MG63 (cell line): ENCODE results near the gene AKAP6. TPM values are rescaled to one million over a fixed set of nuclear protein-coding genes. Genes with fewer than 3 reads are reported as not detected.
"Not testable (repeated sequence)": the region's sequence is repeated elsewhere in the genome, so short reads cannot be mapped to it uniquely, and the experiment has no call there.

Experiments used
- DNase-seq: peaks from one replicate; pipeline ENCODE4 v3.0.0-alpha.2; 2020
- H3K27me3 ChIP-seq: fragments of 250-450 bp; sonication (Bioruptor Pico); 2 replicates; pipeline ENCODE4 v1.5.1; 2020; ENCODE audit warnings: mild to moderate bottlenecking, moderate library complexity
- H3K36me3 ChIP-seq: fragments of 250-450 bp; sonication (Bioruptor Pico); 2 replicates; pipeline ENCODE4 v1.5.1; 2020; ENCODE audit warnings: mild to moderate bottlenecking, moderate library complexity
- H3K4me3 ChIP-seq: fragments of 250-450 bp; sonication (Bioruptor Pico); 2 replicates; pipeline ENCODE4 v1.5.1; 2020; ENCODE audit warnings: mild to moderate bottlenecking, moderate library complexity
- H3K9me3 ChIP-seq: fragments of 250-450 bp; sonication (Bioruptor Pico); 2 replicates; pipeline ENCODE4 v1.5.1; 2020; ENCODE audit warnings: mild to moderate bottlenecking, moderate library complexity
- total RNA-seq: library from RNA; depleted of rRNA; stranded (reverse); fragments of >200 nt; shearing (Covaris generic); gene quantifications from 2 replicates; pipeline ENCODE4 v1.2.3, GENCODE V29; 2014; ENCODE audit warnings: low replicate concordance

The AKAP6 gene
- total RNA-seq, 1 experiment from 2014 or later, result 1.7 TPM

GRCh38 chr14:32754209-32754608 is 425.1 kb downstream of the AKAP6 start:
- DNase-seq, result no peak
- no peak overlapping the region for H3K4me3 ChIP-seq
- no peaks in the 10 kb centered on the region for H3K9me3 ChIP-seq
- no peaks in the 10 kb centered on the region for H3K27me3 ChIP-seq
- no peaks in the 10 kb centered on the region for H3K36me3 ChIP-seq

GRCh38 chr14:32756173-32756572 is 427.1 kb downstream of the AKAP6 start:
- Histone ChIP-seq H3K36me3 (no peaks in the 10 kb centered on the region), H3K27me3 (no peaks in the 10 kb centered on the region), H3K9me3 (no peaks in the 10 kb centered on the region), H3K4me3 (no peak overlapping the region)
- no peak for DNase-seq

DNA sequence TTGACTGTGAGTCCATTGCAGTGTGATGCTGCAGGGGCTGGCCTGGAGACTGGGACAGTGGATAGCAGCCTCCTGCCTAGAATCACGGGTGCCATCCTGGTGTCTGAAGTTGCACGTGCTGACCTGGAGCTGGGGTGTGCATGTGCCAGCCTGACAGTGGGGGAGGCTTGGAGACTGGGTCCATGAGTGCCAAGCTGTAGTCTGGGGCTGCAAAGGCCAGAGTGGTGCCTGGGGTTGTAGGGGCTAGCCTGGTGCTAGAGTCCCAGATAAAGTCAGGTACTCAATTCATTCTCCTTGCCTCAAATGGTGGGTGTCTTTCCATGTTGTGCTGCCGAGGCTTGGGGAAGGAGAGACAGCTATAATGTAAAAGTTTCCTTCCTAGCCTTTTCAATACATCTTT is 427.7 kb downstream of the AKAP6 start:
- H3K27me3 ChIP-seq, result no peaks in the 10 kb centered on the region
- DNase-seq, result no peak
- H3K4me3 ChIP-seq, result no peak overlapping the region
- H3K36me3 ChIP-seq, result no peaks in the 10 kb centered on the region
- no peaks in the 10 kb centered on the region for H3K9me3 ChIP-seq

DNA sequence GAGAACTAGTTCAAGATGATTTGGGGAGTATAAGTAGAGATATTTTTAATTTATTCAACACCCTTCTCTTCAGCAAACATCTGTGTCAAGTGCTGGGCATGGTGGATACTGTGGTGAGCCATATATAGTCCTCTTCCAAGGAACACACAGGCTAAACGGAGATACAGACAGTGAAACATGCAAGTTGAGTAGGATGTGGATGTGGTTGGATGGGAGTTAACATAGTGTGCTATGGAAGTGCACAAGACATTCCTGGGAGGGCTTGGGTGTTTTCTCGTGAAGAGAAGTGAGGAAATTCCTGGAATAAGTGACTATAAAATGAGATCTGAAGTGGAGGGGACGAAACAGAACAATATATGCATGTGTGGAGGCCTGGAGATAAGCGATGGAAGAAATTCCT is 428.5 kb downstream of the AKAP6 start:
- H3K9me3 ChIP-seq, result no peaks in the 10 kb centered on the region
- H3K27me3 ChIP-seq, result no peaks in the 10 kb centered on the region
- H3K4me3 ChIP-seq, result no peak overlapping the region
- no peaks in the 10 kb centered on the region for H3K36me3 ChIP-seq
- DNase-seq, result no peak

- no peak overlapping the region for H3K4me3 ChIP-seq
- no peaks in the 10 kb centered on the region for H3K27me3 ChIP-seq
- no peaks in the 10 kb centered on the region for H3K36me3 ChIP-seq
- no peaks in the 10 kb centered on the region for H3K9me3 ChIP-seq
- no peak for DNase-seq
Measured at GRCh38 chr14:32761381-32761968, 432.4 kb downstream of the AKAP6 start.

DNA sequence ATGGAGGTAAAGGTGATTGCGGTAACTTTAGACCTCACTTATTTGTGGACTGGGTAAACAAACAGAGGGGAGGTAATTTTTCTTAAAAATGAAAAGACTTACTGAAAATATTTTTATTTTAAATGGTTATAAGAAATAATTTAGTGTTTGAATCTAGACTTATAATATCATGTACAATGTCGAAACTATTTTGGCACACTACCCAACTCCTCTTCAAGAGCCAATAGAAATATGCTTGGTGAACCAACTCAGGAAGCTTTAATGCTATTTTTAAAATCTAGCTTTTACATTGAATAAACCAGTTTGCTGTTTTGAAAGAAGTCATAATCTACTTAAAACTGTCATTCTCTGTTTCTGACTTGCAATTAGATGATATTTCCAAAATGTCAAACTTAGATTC is 433.8 kb downstream of the AKAP6 start:
- Histone ChIP-seq H3K36me3 (no peaks in the 10 kb centered on the region), H3K27me3 (no peaks in the 10 kb centered on the region), H3K9me3 (no peaks in the 10 kb centered on the region), H3K4me3 (no peak overlapping the region)
- no peak for DNase-seq

- Histone ChIP-seq H3K9me3 (no peaks in the 10 kb centered on the region), H3K36me3 (no peaks in the 10 kb centered on the region), H3K27me3 (no peaks in the 10 kb centered on the region), H3K4me3 (no peak overlapping the region)
- no peak for DNase-seq
Measured at GRCh38 chr14:32763673-32764072, 434.6 kb downstream of the AKAP6 start.

DNA sequence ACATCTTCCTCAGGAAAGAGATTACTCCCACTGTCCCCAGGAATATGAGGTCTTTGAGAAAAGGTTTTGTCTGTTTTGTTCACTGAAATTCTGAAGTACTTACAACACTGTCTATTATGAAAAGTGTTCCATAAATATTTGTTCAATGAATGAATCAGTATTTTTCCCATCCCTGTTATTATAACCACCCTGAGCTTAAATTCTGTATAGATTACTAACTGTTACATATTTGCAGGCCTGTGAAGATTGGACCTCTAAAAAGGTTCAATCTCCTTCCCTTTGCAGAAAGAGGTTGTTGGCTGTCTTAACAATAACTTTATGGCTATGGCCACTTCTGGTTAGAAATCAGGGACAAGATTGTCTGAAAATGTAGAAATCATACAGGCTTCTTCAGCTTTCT is 435.0 kb downstream of the AKAP6 start:
- H3K4me3 ChIP-seq, result no peak overlapping the region
- no peak for DNase-seq
- no peaks in the 10 kb centered on the region for H3K27me3 ChIP-seq
- no peaks in the 10 kb centered on the region for H3K9me3 ChIP-seq
- no peaks in the 10 kb centered on the region for H3K36me3 ChIP-seq

DNA sequence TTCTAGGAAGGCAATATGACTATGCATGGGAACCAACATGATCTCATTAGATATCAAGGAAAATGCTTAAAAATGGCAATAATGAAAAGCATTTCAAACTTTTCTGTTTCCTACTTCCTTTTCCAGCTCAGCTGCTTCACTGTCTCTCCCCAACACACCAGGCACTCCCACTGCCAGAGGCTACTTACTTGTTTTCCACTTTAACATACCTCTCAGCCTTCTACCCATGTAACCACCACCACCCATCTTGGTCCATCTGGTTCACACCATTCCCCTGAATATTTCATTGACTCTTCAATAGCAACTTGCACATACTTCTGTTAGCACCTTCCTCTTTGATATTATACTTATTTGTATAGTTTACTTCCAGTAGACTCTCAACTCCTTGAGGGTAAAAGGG is 441.3 kb downstream of the AKAP6 start:
- H3K4me3 ChIP-seq, result no peak overlapping the region
- no peak for DNase-seq
- H3K36me3 ChIP-seq, result no peaks in the 10 kb centered on the region
- H3K9me3 ChIP-seq, result no peaks in the 10 kb centered on the region
- no peaks in the 10 kb centered on the region for H3K27me3 ChIP-seq

DNA sequence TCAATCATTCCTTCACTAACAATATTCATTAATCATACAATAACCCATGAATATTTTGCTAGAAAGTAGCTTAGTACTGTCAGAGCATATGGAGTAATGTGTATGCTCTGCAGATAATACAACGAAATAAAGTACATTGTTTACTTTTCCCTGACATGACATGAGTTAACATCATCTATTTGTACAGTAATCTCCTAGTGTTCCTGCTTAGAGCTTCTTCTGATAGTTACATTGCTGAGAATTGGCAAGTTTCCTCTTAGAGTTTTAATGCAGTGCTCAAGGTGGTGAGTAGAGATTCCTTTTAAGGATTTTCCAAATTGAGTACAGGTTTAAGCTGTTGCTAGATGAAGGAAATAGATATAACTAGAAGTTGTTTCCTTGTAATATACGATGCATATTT is 445.1 kb downstream of the AKAP6 start:
- DNase-seq, result no peak
- Histone ChIP-seq H3K36me3 (no peaks in the 10 kb centered on the region), H3K4me3 (no peak overlapping the region), H3K9me3 (no peaks in the 10 kb centered on the region), H3K27me3 (no peaks in the 10 kb centered on the region)

- Histone ChIP-seq H3K36me3 (no peaks in the 10 kb centered on the region), H3K27me3 (no peaks in the 10 kb centered on the region), H3K9me3 (no peaks in the 10 kb centered on the region), H3K4me3 (no peak overlapping the region)
- DNase-seq, result no peak
Measured at GRCh38 chr14:32779840-32780239, 450.7 kb downstream of the AKAP6 start.

DNA sequence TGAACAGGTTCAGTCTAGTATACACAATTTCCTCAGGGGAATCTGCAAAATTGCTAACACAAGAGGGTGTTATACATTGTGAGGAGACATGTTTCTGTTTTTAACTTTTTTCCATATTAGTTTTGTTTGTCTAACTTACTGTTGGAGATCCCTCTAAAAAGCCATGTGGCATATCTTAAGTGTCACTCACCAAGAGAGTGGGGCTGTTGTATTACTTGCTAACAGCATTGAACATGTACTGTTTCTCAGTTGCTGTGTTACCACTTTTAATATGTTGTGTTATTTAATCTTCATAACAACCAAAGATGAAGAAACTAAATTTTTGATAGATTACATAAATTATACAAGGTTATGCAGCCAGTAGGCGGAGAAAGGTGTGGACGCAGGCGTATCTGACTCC is 455.3 kb downstream of the AKAP6 start:
- no peaks in the 10 kb centered on the region for H3K9me3 ChIP-seq
- H3K4me3 ChIP-seq, result no peak overlapping the region
- no peaks in the 10 kb centered on the region for H3K27me3 ChIP-seq
- no peak for DNase-seq
- H3K36me3 ChIP-seq, result no peaks in the 10 kb centered on the region

- no peaks in the 10 kb centered on the region for H3K36me3 ChIP-seq
- no peaks in the 10 kb centered on the region for H3K27me3 ChIP-seq
- no peak for DNase-seq
- no peaks in the 10 kb centered on the region for H3K9me3 ChIP-seq
- no peak overlapping the region for H3K4me3 ChIP-seq
Measured at GRCh38 chr14:32785585-32785984, 456.5 kb downstream of the AKAP6 start.

DNA sequence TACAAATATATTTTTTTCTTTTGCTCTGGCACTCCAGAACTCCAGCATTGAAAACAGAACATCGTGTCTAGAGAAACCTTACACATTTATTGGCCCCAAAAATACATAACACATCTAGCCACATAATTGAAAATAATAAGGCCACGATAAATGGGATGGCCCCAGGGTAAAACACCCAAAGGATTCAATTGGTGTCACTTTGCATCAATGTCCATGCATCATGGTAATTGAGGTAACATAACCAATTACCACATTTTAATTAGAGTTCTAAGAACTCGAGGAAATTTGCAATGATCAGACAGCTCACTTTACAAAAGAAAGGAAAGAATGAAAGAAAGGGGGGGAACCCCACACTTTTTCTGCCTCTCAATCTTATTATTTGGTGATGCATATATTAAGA is 457.8 kb downstream of the AKAP6 start:
- no peaks in the 10 kb centered on the region for H3K27me3 ChIP-seq
- H3K4me3 ChIP-seq, result no peak overlapping the region
- H3K9me3 ChIP-seq, result no peaks in the 10 kb centered on the region
- DNase-seq, result no peak
- H3K36me3 ChIP-seq, result no peaks in the 10 kb centered on the region

GRCh38 chr14:32793033-32793432 is 463.9 kb downstream of the AKAP6 start:
- H3K27me3 ChIP-seq, DNase-seq, H3K36me3 ChIP-seq, H3K9me3 ChIP-seq, H3K4me3 ChIP-seq: not testable (repeated sequence)

DNA sequence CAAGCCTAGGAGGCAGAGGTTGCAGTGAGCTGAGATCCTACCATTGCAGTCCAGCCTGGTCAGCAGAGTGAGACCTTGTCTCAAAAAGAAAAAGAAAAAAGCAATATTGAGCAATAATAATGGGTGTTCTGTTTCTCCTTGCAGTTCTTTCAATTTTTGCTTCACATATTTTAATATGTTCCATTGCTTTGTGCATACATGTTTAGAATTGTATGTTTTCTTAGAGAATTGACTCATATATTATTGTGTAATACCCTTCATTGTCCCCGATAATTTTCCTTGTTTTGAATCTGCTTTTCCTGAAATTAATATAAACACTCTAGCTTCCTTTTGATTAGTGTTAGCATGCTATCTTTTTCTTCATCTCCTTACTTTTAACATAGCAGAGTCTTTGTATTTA is 471.2 kb downstream of the AKAP6 start:
- no peaks in the 10 kb centered on the region for H3K27me3 ChIP-seq
- peaks cover 4% of the 10 kb centered on the region; the same call in 1 of the 2 replicates for H3K9me3 ChIP-seq
- DNase-seq, result no peak
- no peaks in the 10 kb centered on the region for H3K36me3 ChIP-seq
- no peak overlapping the region for H3K4me3 ChIP-seq

- Histone ChIP-seq H3K27me3 (no peaks in the 10 kb centered on the region), H3K36me3 (no peaks in the 10 kb centered on the region), H3K4me3 (no peak overlapping the region), H3K9me3 (peaks cover 4% of the 10 kb centered on the region; the same call in 1 of the 2 replicates)
- DNase-seq, result no peak
Measured at GRCh38 chr14:32802295-32802694, 473.2 kb downstream of the AKAP6 start.

- Histone ChIP-seq H3K27me3 (no peaks in the 10 kb centered on the region), H3K4me3 (no peak overlapping the region), H3K9me3 (peaks cover 2% of the 10 kb centered on the region; the same call in 1 of the 2 replicates), H3K36me3 (no peaks in the 10 kb centered on the region)
- DNase-seq, result no peak
Measured at GRCh38 chr14:32805979-32806378, 476.9 kb downstream of the AKAP6 start.

- Histone ChIP-seq H3K27me3 (no peaks in the 10 kb centered on the region), H3K4me3 (no peak overlapping the region), H3K36me3 (no peaks in the 10 kb centered on the region), H3K9me3 (no peaks in the 10 kb centered on the region)
- peak; percentile 30 for DNase-seq
Measured at GRCh38 chr14:32808644-32809043, 479.5 kb downstream of the AKAP6 start.
